Cardiac muscle cell (in vitro differentiated cells and primary cell): ENCODE data around the gene FBRSL1. TPM values are rescaled to one million over a fixed set of nuclear protein-coding genes. Genes with fewer than 3 reads are reported as not detected.

ENCODE experiments used
- DNase-seq, 2 donors: peaks; one replicate each; pipeline versions ENCODE4 v3.0.0 to v3.0.0-alpha.2; 2010 to 2017; ENCODE audit warnings: low read depth in 1 of 2, low spot score in 1 of 2
- H3K27ac ChIP-seq: fragments of 200-600 bp; sonication (generic); 2 replicates; pipeline ENCODE4 v1.5.1; 2016
- H3K27me3 ChIP-seq: fragments of 200-600 bp; sonication (generic); 2 replicates; pipeline ENCODE4 v1.6.0; 2016; ENCODE audit warnings: control low read depth
- H3K36me3 ChIP-seq: fragments of 200-600 bp; sonication (generic); 2 replicates; pipeline ENCODE4 v1.5.1; 2016; ENCODE audit warnings: control low read depth
- H3K4me1 ChIP-seq: fragments of 200-600 bp; sonication (generic); 2 replicates; pipeline ENCODE4 v1.8.1; 2017; ENCODE audit warnings: low read depth, mild to moderate bottlenecking, mixed run types
- H3K4me3 ChIP-seq: fragments of 200-600 bp; sonication (generic); 2 replicates; pipeline ENCODE4 v1.5.1; 2016; ENCODE audit warnings: mild to moderate bottlenecking
- H3K9me3 ChIP-seq: fragments of 200-600 bp; sonication (generic); 2 replicates; pipeline ENCODE4 v1.5.1; 2017; ENCODE audit warnings: low read depth, mild to moderate bottlenecking, control low read depth
- CTCF ChIP-seq: IDR thresholded peaks from 2 replicates; pipeline ENCODE4 v1.5.1; 2012; ENCODE audit warnings: low read depth, mild to moderate bottlenecking, low read length
- polyA plus RNA-seq: library from polyadenylated mRNA; unstranded; fragments of >200 nt; fragmentation: Nextera tagmentation; extraction: Ambion mirVana; gene quantifications from 2 replicates; pipeline ENCODE4 v1.2.1, GENCODE V29; 2016
- total RNA-seq: library from RNA; depleted of rRNA; stranded (reverse); fragments of >200 nt; gene quantifications from 2 replicates; pipeline ENCODE4 v1.2.3, GENCODE V29; 2016

The FBRSL1 gene
- total and polyA plus RNA-seq, 2 experiments from 2014 or later, result 37.3 to 45.0 TPM

GRCh38 chr12:132546647-132547046 is 56.7 kb downstream of the FBRSL1 start:
- Histone ChIP-seq H3K4me1 (peaks cover 4% of the 10 kb centered on the region), H3K36me3 (no peaks in the 10 kb centered on the region), H3K27ac (no peak overlapping the region), H3K27me3 (no peaks in the 10 kb centered on the region), H3K9me3 (no peaks in the 10 kb centered on the region), H3K4me3 (no peak overlapping the region)
- no peak for TF ChIP-seq CTCF
- no peak for DNase-seq

- no peak for DNase-seq
- Histone ChIP-seq H3K27me3 (no peaks in the 10 kb centered on the region), H3K4me3 (no peak overlapping the region), H3K4me1 (peaks cover 4% of the 10 kb centered on the region), H3K36me3 (no peaks in the 10 kb centered on the region), H3K9me3 (no peaks in the 10 kb centered on the region), H3K27ac (no peak overlapping the region)
- no peak for TF ChIP-seq CTCF
These were observed 57.3 kb downstream of the FBRSL1 start for GRCh38 chr12:132547205-132547740.

- Histone ChIP-seq H3K27me3 (no peaks in the 10 kb centered on the region), H3K36me3 (no peaks in the 10 kb centered on the region), H3K9me3 (no peaks in the 10 kb centered on the region), H3K4me1 (peaks cover 4% of the 10 kb centered on the region), H3K4me3 (no peak overlapping the region), H3K27ac (no peak overlapping the region)
- TF ChIP-seq CTCF, result no peak
- DNase-seq, result no peak
These were observed 58.6 kb downstream of the FBRSL1 start for GRCh38 chr12:132548430-132549058.

DNA sequence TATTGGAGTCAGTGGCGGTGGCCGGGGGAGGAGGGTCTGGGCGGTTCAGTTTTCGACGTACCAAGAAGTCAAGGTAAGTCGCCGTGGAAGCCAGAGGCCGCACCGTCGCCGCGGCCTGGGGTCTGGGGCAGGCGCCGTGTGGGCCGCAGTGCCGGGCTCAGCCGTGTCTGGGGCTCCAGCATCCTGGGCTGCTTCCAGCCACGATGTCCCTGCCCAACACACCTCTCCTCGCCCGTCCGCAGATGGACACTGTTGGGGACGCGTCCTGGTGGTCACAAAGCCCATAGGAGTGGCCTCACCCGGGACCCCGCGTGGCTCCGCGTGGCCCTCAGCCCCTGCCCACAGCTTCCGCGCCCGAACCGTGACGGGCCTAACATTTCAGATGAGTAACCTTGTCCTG is 59.1 kb downstream of the FBRSL1 start:
- DNase-seq, result no peak

DNA sequence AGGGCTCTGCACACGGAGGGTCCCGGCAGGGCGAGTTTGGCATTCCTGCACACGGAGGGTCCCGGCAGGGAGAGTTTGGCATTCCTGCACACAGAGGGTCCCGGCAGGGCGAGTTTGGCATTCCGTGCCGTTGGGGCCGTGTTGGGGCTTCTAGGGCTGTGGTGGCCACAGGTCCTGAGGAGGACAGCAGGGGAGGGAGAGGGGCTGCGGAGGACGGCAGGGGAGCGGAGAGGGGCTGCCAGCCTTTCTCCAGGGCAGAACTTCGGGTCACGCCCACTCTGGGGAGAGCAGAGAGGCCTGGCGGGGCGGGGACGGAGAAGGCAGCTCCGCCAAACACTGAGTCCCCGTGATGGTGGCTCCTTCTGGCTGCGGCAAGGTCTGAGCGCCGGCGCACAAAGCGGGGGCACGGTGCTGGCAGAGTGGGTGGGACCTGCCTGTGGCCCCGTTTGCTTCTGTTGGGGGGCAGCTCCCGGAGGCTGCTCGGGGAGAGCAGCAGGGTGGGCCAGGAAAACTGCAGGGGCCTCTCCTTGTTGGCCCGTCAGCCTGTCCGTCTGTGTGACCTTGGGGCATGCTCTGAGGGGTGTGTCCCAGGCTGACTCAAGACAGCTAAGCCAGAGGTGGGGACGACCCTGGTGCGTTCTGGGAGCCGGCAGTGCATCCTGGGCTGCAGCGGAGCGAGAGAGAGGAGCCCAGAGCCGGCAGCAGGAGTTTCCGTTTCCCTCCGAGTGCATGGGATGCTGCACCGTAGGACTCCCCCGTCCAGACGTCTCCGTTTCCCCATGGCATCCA is 60.3 kb downstream of the FBRSL1 start:
- no peaks in the 10 kb centered on the region for H3K27me3 ChIP-seq
- H3K4me3 ChIP-seq, result peak overlapping the region; percentile 24
- DNase-seq, result peak in 1 of 2 donors; percentile 74

More for the DNA sequence above, 59.1 kb downstream of the FBRSL1 start:
- no peaks in the 10 kb centered on the region for H3K36me3 ChIP-seq
- H3K4me1 ChIP-seq, result peaks cover 4% of the 10 kb centered on the region
- TF ChIP-seq CTCF, result no peak
- no peak overlapping the region for H3K27ac ChIP-seq
- H3K27me3 ChIP-seq, result no peaks in the 10 kb centered on the region
- no peak overlapping the region for H3K4me3 ChIP-seq
- no peaks in the 10 kb centered on the region for H3K9me3 ChIP-seq

More for the DNA sequence above, 60.3 kb downstream of the FBRSL1 start:
- no peak overlapping the region for H3K27ac ChIP-seq
- H3K4me1 ChIP-seq, result peaks cover 4% of the 10 kb centered on the region
- no peak for TF ChIP-seq CTCF
- no peaks in the 10 kb centered on the region for H3K36me3 ChIP-seq
- H3K9me3 ChIP-seq, result no peaks in the 10 kb centered on the region
